Measurements from ENCODE around the gene SFXN1. TPM values are rescaled to one million over a fixed set of nuclear protein-coding genes. Genes with fewer than 3 reads are reported as not detected.

SFXN1 gene
- polyA plus RNA-seq, 3 donors from 2014 or later: 24.4 to 40.3 (median 24.9) TPM

GRCh38 chr5:175560011-175560410, 81.7 kb downstream of the SFXN1 start:
- no peak overlapping the region for H3K4me3 Mint-ChIP-seq
- H3K27me3 Mint-ChIP-seq (ENCODE audit: low read depth in 3 of 3): peaks cover 2 to 4% (median 2%) of the 10 kb centered on the region in 3 donors
- no peaks in the 10 kb centered on the region for H3K4me1 Mint-ChIP-seq
- H3K9me3 Mint-ChIP-seq: no peaks in the 10 kb centered on the region
- no peaks in the 10 kb centered on the region for H3K36me3 Mint-ChIP-seq
- DNase-seq: no peak
- H3K27ac Mint-ChIP-seq: no peak overlapping the region

DNA sequence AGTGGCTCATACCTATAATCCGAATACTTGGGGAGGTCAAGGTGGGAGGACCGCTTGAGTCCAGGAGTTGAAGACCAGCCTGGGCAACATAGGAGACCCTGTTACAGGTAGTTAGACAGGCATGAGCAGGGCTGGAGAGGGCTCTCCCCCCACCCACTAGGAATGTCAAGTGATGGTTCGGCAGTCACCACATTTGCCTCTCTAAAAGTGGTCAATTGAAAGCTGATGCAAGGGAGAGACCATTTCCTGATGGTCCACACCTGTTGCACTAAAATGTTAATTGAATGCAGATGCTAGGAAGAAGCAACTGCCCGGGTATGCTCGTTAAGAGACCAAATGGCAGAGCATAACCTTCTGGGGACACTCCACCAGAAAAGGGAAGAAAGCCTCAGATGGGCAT, 82.7 kb downstream of the SFXN1 start:
- DNase-seq: no peak
- Mint-ChIP-seq H3K4me3 (no peak overlapping the region), H3K9me3 (no peaks in the 10 kb centered on the region), H3K4me1 (no peaks in the 10 kb centered on the region), H3K27me3 (ENCODE audit: low read depth in 3 of 3) (peaks cover 0 to 4% (median 0%) of the 10 kb centered on the region in 3 donors), H3K27ac (no peak overlapping the region), H3K36me3 (no peaks in the 10 kb centered on the region)

DNA sequence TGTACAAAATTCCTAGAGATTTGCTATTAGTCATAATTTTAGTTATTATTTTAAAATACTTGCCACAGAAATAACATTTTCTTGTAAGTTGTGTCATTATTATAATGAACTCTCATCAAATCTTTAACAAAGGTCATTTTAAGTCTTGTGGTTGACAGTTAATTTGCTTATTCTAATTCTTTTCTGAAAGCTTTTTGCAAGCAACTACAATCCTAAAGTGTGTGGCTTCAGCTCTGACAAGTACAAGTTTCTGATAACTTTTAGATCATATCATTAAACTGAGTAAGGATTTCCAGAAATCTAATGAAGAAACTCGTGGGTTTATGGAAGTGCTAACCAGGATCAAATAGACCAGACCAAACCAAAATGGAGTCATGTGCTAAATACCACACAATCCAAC, 86.4 kb downstream of the SFXN1 start:
- no peak for DNase-seq
- H3K27ac Mint-ChIP-seq: no peak overlapping the region
- H3K4me3 Mint-ChIP-seq: no peak overlapping the region
- H3K9me3 Mint-ChIP-seq: no peaks in the 10 kb centered on the region
- peaks cover under 1 to 3% (median 1%) of the 10 kb centered on the region in 3 donors for H3K27me3 Mint-ChIP-seq (ENCODE audit: low read depth in 3 of 3)
- H3K4me1 Mint-ChIP-seq: no peaks in the 10 kb centered on the region
- H3K36me3 Mint-ChIP-seq: no peaks in the 10 kb centered on the region

DNA sequence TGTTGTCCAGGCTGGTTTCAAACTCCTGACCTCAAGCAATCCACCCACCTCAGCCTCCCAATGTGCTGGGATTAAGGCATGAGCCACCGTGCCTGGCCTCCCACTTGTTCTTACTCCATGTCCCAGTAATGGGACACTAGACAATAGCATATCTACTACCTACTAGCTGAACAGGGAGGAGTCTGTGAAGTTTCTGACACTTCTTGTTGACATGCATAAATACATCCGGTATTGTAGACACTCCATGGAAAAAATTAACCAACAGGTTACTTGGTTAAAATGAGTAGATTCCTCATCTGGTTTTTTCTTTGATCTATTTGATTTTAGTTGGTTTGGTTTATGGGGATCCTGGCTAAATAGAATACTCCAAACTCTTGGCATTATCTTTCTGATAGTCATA, 88.3 kb downstream of the SFXN1 start:
- Mint-ChIP-seq H3K4me1 (no peaks in the 10 kb centered on the region), H3K4me3 (no peak overlapping the region), H3K36me3 (no peaks in the 10 kb centered on the region), H3K27ac (no peak overlapping the region), H3K9me3 (no peaks in the 10 kb centered on the region), H3K27me3 (ENCODE audit: low read depth in 3 of 3) (peaks cover 2 to 3% (median 3%) of the 10 kb centered on the region in 3 donors)
- no peak for DNase-seq

DNA sequence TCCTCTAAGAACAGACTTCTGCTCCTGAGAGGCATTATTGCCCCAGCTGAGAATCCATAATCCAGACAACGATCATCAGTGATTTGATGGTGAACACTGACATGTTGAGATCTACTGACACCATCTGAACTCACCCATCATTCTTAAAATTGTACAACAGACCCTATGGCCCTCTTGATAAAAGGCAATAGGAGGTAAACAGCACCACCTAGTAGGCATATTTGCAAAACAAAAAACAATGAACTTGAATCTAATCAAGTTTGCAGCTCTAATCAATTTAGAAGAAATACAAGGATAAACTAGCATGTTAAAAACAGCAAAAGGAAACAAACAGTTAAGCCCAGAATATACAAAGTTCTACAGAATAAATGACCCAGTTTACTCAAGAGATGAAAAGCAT, 89.6 kb downstream of the SFXN1 start:
- Mint-ChIP-seq H3K27me3 (ENCODE audit: low read depth in 3 of 3) (peaks cover 3 to 6% (median 5%) of the 10 kb centered on the region in 3 donors), H3K4me1 (no peaks in the 10 kb centered on the region), H3K9me3 (no peaks in the 10 kb centered on the region), H3K27ac (no peak overlapping the region), H3K4me3 (no peak overlapping the region), H3K36me3 (no peaks in the 10 kb centered on the region)
- peak in 1 of 3 donors; percentile 4 for DNase-seq

DNA sequence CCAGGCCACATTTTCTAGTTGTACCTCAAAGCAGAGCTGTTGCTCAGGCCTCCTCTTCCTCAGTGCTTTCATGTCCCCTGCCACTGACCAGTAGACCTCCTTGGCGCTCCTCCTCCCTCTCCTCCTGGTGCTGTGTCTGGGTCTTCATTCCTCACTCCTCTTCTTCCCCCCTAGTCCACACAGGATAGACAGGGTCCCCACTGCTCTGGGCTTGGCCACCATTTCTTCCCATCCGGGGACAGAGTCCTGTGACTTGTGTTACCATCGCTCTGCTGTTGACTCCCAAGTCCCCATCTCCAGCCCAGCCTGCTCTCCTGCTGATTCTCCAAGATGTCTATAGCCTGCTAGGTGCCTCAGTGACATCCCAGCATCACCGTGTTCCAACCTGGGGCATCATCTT, 91.3 kb downstream of the SFXN1 start:
- Mint-ChIP-seq H3K4me1 (no peaks in the 10 kb centered on the region), H3K36me3 (no peaks in the 10 kb centered on the region), H3K27me3 (ENCODE audit: low read depth in 3 of 3) (peaks cover 7 to 17% (median 8%) of the 10 kb centered on the region in 3 donors), H3K9me3 (no peaks in the 10 kb centered on the region), H3K4me3 (no peak overlapping the region), H3K27ac (no peak overlapping the region)
- DNase-seq: no peak

DNA sequence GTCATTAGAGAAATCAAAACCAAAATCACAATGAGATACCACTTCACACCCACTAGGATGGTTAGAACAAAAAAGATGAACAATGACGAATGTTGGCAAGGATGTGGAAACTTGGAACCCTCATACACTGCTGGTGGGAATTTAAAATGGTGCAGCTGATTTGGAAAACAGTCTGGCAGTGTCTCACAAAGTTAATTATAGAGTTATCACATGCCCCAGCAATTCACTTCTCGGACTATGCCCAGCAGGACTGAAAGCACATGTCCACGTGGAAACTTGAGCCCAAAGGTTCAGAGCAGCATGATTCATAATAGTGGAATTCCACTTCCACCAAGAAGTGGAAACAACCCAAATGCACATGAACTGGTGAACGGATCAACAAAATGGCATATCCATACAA, 94.5 kb downstream of the SFXN1 start:
- no peak overlapping the region for H3K27ac Mint-ChIP-seq
- H3K4me3 Mint-ChIP-seq: no peak overlapping the region
- H3K36me3 Mint-ChIP-seq: no peaks in the 10 kb centered on the region
- peaks cover 7 to 17% (median 11%) of the 10 kb centered on the region in 3 donors for H3K27me3 Mint-ChIP-seq (ENCODE audit: low read depth in 3 of 3)
- no peaks in the 10 kb centered on the region for H3K4me1 Mint-ChIP-seq
- H3K9me3 Mint-ChIP-seq: peaks cover 0 to 5% (median 0%) of the 10 kb centered on the region in 6 donors
- DNase-seq: no peak

- H3K27ac Mint-ChIP-seq: no peak overlapping the region
- H3K36me3 Mint-ChIP-seq: no peaks in the 10 kb centered on the region
- no peaks in the 10 kb centered on the region for H3K4me1 Mint-ChIP-seq
- no peak overlapping the region for H3K4me3 Mint-ChIP-seq
- H3K9me3 Mint-ChIP-seq: peaks cover 0 to 5% (median 0%) of the 10 kb centered on the region in 6 donors
- H3K27me3 Mint-ChIP-seq (ENCODE audit: low read depth in 3 of 3): peaks cover 7 to 17% (median 11%) of the 10 kb centered on the region in 3 donors
- DNase-seq: no peak
Measured at GRCh38 chr5:175573493-175574269, 95.3 kb downstream of the SFXN1 start.

GRCh38 chr5:175575301-175575700, 96.9 kb downstream of the SFXN1 start:
- Mint-ChIP-seq H3K9me3 (peaks cover 0 to 5% (median 0%) of the 10 kb centered on the region in 6 donors), H3K4me1 (no peaks in the 10 kb centered on the region), H3K27ac (no peak overlapping the region), H3K27me3 (ENCODE audit: low read depth in 3 of 3) (peaks cover 5 to 15% (median 9%) of the 10 kb centered on the region in 3 donors), H3K4me3 (no peak overlapping the region), H3K36me3 (no peaks in the 10 kb centered on the region)
- no peak for DNase-seq

- H3K27me3 Mint-ChIP-seq (ENCODE audit: low read depth in 3 of 3): peaks cover 5 to 15% (median 9%) of the 10 kb centered on the region in 3 donors
- H3K36me3 Mint-ChIP-seq: no peaks in the 10 kb centered on the region
- H3K9me3 Mint-ChIP-seq: peaks cover 0 to 5% (median 0%) of the 10 kb centered on the region in 6 donors
- H3K4me3 Mint-ChIP-seq: no peak overlapping the region
- no peak for DNase-seq
- H3K4me1 Mint-ChIP-seq: no peaks in the 10 kb centered on the region
- H3K27ac Mint-ChIP-seq: no peak overlapping the region
Measured at GRCh38 chr5:175576096-175576495, 97.7 kb downstream of the SFXN1 start.

- peaks cover 0 to 5% (median 0%) of the 10 kb centered on the region in 6 donors for H3K9me3 Mint-ChIP-seq
- peaks cover 5 to 15% (median 9%) of the 10 kb centered on the region in 3 donors for H3K27me3 Mint-ChIP-seq (ENCODE audit: low read depth in 3 of 3)
- DNase-seq: no peak
- H3K4me3 Mint-ChIP-seq: no peak overlapping the region
- H3K27ac Mint-ChIP-seq: no peak overlapping the region
- no peaks in the 10 kb centered on the region for H3K4me1 Mint-ChIP-seq
- no peaks in the 10 kb centered on the region for H3K36me3 Mint-ChIP-seq
Measured at GRCh38 chr5:175576591-175576990, 98.2 kb downstream of the SFXN1 start.

Other genes starting within 250 kb of the SFXN1 start
- not detected for gene DRD1, start 34.4 kb upstream of the SFXN1 start, polyA plus RNA-seq
- under 1 TPM; 0.11 to 0.34 (median 0.14) TPM for gene HRH2, start 179.5 kb downstream of the SFXN1 start, polyA plus RNA-seq